Measurements from ENCODE around the gene SPTSSB.

GRCh38 chr3:161345023-161345422, 26.3 kb downstream of the SPTSSB start:
- TF ChIP-seq POLR2A (IDR thresholded peaks at IDR 0.05) (no peak), CTCF (IDR thresholded peaks at IDR 0.05) (no peak)

Data from lower leg skin (tissue), 3 donors.